ENCODE data around the gene ITGB3. TPM values are rescaled to one million over a fixed set of nuclear protein-coding genes. Genes with fewer than 3 reads are reported as not detected.

Gene ITGB3
- total RNA-seq, 1 experiment from 2014 or later: not detected

DNA sequence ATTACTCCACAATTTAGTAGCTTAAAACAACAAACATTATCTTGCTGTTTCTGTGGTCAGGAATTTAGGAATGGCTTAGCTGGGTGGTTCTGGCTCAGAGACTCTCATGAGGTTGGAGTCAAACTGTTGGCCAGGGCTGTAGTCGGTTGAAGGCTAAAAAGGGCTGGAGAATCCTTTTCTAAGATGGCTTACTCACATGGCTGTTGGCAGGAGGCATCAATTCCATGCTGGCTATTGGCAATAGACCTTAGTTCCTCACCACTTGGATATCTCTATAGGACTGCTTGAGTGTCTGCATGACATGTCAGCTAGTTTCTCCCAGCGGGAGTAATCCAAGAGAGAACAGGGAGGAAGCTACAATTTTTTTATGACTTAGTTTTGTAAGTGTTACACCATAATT is 63.5 kb downstream of the ITGB3 start (continued):
- TF ChIP-seq, protein P1, sequence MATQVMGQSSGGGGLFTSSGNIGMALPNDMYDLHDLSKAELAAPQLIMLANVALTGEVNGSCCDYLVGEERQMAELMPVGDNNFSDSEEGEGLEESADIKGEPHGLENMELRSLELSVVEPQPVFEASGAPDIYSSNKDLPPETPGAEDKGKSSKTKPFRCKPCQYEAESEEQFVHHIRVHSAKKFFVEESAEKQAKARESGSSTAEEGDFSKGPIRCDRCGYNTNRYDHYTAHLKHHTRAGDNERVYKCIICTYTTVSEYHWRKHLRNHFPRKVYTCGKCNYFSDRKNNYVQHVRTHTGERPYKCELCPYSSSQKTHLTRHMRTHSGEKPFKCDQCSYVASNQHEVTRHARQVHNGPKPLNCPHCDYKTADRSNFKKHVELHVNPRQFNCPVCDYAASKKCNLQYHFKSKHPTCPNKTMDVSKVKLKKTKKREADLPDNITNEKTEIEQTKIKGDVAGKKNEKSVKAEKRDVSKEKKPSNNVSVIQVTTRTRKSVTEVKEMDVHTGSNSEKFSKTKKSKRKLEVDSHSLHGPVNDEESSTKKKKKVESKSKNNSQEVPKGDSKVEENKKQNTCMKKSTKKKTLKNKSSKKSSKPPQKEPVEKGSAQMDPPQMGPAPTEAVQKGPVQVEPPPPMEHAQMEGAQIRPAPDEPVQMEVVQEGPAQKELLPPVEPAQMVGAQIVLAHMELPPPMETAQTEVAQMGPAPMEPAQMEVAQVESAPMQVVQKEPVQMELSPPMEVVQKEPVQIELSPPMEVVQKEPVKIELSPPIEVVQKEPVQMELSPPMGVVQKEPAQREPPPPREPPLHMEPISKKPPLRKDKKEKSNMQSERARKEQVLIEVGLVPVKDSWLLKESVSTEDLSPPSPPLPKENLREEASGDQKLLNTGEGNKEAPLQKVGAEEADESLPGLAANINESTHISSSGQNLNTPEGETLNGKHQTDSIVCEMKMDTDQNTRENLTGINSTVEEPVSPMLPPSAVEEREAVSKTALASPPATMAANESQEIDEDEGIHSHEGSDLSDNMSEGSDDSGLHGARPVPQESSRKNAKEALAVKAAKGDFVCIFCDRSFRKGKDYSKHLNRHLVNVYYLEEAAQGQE (IDR thresholded peaks at IDR 0.05; ENCODE audit: low read depth): no peak

DNA sequence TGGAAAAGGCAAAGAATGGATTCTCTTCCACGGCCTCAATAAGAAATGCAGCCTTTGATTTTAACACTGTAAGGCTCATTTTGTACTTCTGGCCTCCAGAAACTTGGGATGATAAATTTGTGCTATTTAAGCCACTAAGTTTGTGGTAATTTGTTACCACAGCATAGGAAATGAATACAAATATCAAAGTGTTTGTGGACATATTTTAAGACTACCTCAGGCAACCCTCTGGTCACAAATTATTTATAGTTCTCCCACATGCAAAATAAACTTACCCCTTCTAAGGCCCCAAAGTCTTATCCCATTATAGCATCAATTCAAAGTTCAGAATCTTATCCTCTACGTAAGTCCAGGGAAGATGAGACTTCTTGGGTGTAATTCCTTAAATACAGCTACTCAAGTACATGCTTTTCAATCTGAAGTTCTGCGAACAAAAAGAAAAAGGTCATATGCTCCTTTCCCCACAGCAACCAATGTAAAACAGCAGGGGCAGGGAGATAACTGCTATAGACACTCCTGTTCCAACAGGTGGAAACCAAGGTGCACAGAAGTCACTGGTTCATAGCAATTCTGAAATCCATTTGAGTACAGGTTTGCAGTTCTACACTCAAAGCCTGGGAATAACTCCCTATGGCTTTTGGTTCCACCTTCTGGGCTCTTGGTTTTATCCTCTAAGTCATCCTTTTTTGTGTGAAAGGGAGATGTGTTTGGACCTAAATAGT is 64.7 kb downstream of the ITGB3 start:
- no peaks in the 10 kb centered on the region for H3K9me2 ChIP-seq (ENCODE audit: insufficient read depth)
- H4K20me1 ChIP-seq (ENCODE audit: insufficient read depth): no peaks in the 10 kb centered on the region
- no peak overlapping the region for H2AFZ ChIP-seq (ENCODE audit: low read depth, low read length, poor library complexity, severe bottlenecking)
- ATAC-seq (no peak), DNase-seq (ENCODE audit: low read depth, low spot score) (no peak)
- H3K4me3 ChIP-seq (replicated peaks in 1 of 2; ENCODE audit: low read depth in 1 of 2, low read length in 2 of 2): no peak overlapping the region
- H3K79me2 ChIP-seq (ENCODE audit: insufficient read depth, low read length): no peaks in the 10 kb centered on the region
- H3K9me3 ChIP-seq (ENCODE audit: control insufficient read depth in 1 of 2, insufficient read depth in 1 of 2, low read depth in 1 of 2, low read length in 2 of 2): peaks cover 3 to 5% of the 10 kb centered on the region in 2 experiments; a peak in 1 of 4 replicates
- H3K4me1 ChIP-seq (ENCODE audit: control insufficient read depth in 1 of 2, insufficient read depth in 2 of 2, low read length in 2 of 2): peaks cover 0 to 4% of the 10 kb centered on the region in 2 experiments; a peak in 1 of 4 replicates
- H3K36me3 ChIP-seq (ENCODE audit: control insufficient read depth in 1 of 2, insufficient read depth in 2 of 2, low read length in 2 of 2): no peaks in the 10 kb centered on the region
- no peak overlapping the region for H3K27ac ChIP-seq (ENCODE audit: low read depth, low read length)
- RAD21 ChIA-PET (ENCODE audit: low non-redundant PET in 1 of 2, low total read pairs in 2 of 2, uncharacterized antibody in 2 of 2, unreplicated experiment in 2 of 2): no interaction called here
- TF ChIP-seq EZH2 (IDR thresholded peaks at IDR 0.05) (no peak), EZH2phosphoT487 (IDR thresholded peaks at IDR 0.05; ENCODE audit: borderline replicate concordance) (no peak), ZNF274 (IDR thresholded peaks at IDR 0.05; ENCODE audit: low read depth, low read length) (no peak), YY1 (IDR thresholded peaks at IDR 0.05; ENCODE audit: extremely low read depth, insufficient replicate concordance, low read depth, low read length) (no peak), POLR2A (IDR thresholded peaks at IDR 0.05; ENCODE audit: borderline replicate concordance, extremely low read depth, insufficient read depth, insufficient read length) (no peak), ELF1 (IDR thresholded peaks at IDR 0.05; ENCODE audit: borderline replicate concordance, low read depth) (no peak), ZFX (IDR thresholded peaks at IDR 0.05) (no peak)
- BruUV-seq (replicated peaks): no TSS peak
- CTCF ChIA-PET: no interaction called here
- H3K9ac ChIP-seq (ENCODE audit: low read length): no peak overlapping the region
- no peaks in the 10 kb centered on the region for H3K27me3 ChIP-seq (ENCODE audit: insufficient read depth, low read length)
- intact Hi-C loops (cut with micrococcal nuclease): loop anchor here (5.0 to 10.0 kb wide), 2 partner anchors 154 to 299 kb away; no protein-coding TSS in a partner anchor
- POLR2A ChIA-PET: no interaction called here
- no peak overlapping the region for H3K4me2 ChIP-seq (ENCODE audit: low read length)

All from HCT116 (cell line).